ENCODE data around the gene SLC6A6.
"Not testable (repeated sequence)": the region's sequence is repeated elsewhere in the genome, so short reads cannot be mapped to it uniquely, and the experiment has no call there.

GRCh38 chr3:14409779-14410063 lies 7.3 kb downstream of the SLC6A6 start:
- not testable (repeated sequence) for TF ChIP-seq CTCF, POLR2A (IDR thresholded peaks at IDR 0.05)

Measured in esophagus squamous epithelium (tissue), 4 donors.